Mucosa of descending colon (tissue), 3 donors: ENCODE results near the gene LIF. TPM values are rescaled to one million over a fixed set of nuclear protein-coding genes. Genes with fewer than 3 reads are reported as not detected.

Experiments used
- ATAC-seq: fragments of 200-7000 bp; cut with Tn5 transposase; one replicate; pipeline ENCODE4 v1.9.1; 2020; ENCODE audit warnings: mild to moderate bottlenecking, moderate library complexity
- DNase-seq, 3 donors: peaks; one replicate each; pipeline ENCODE4 v3.0.0-alpha.2; 2020
- H3K36me3 ChIP-seq: fragments of 200-600 bp; one replicate; pipeline ENCODE4 v1.8.0; 2021; ENCODE audit warnings: low read depth, mild to moderate bottlenecking
- H3K4me1 ChIP-seq: fragments of 200-600 bp; one replicate; pipeline ENCODE4 v1.8.0; 2021; ENCODE audit warnings: low read depth, mild to moderate bottlenecking
- H3K4me3 ChIP-seq: fragments of 200-600 bp; one replicate; pipeline ENCODE4 v1.8.0; 2021; ENCODE audit warnings: mild to moderate bottlenecking
- H3K9me3 ChIP-seq: fragments of 200-600 bp; one replicate; pipeline ENCODE4 v1.8.0; 2021; ENCODE audit warnings: mild to moderate bottlenecking
- CTCF ChIP-seq: fragments of 200-600 bp; IDR thresholded peaks from one replicate; pipeline ENCODE4 v1.8.0; 2022; ENCODE audit warnings: antibody characterized with exemption, mild to moderate bottlenecking
- intact Hi-C, 2 donors: fragments of 100-400 bp; cut with DNase I in 1 of 2; cut with micrococcal nuclease in 1 of 2; formaldehyde crosslinking; loops; one replicate each; pipeline versions ENCODE4 v1.11.0 to v1.11.1; 2022; cut with DNase I, micrococcal nuclease
- total RNA-seq, 3 donors: library from RNA; stranded (reverse); fragmentation: NEBNext Ultra II Directional in 2 of 3; extraction: Animal tissue kit (Norgen Biotek cat#: 25700) in 2 of 3; gene quantifications; one replicate each; pipeline versions ENCODE4 v1.2.1 to v1.2.4, GENCODE V29; 2021 to 2023
- donor health status: DM: no; HTN: no; CAD: no; lungs with moderate emphysema.
- donor health status: DM: no; HTN: no; CAD: no.
- donor health status: DM: no; HTN: yes; CAD: no.

The LIF gene
- total RNA-seq, 3 donors from 2014 or later: 9.1 to 10.0 (median 9.9) TPM

GRCh38 chr22:30248484-30248883 lies 1.9 kb upstream of the LIF start:
- DNase-seq (no peak), ATAC-seq (no peak)
- H3K9me3 ChIP-seq: no peaks in the 10 kb centered on the region
- H3K4me3 ChIP-seq: no peak overlapping the region
- H3K4me1 ChIP-seq: peaks cover 50% of the 10 kb centered on the region
- H3K36me3 ChIP-seq: no peaks in the 10 kb centered on the region
- TF ChIP-seq CTCF: no peak
- intact Hi-C loops: no loop called here

- H3K4me3 ChIP-seq: no peak overlapping the region
- peak in 1 of 3 donors; percentile 61 for DNase-seq
- ATAC-seq: peak; percentile 35
- no peaks in the 10 kb centered on the region for H3K36me3 ChIP-seq
- intact Hi-C loops: no loop called here
- TF ChIP-seq CTCF: no peak
- H3K4me1 ChIP-seq: peaks cover 47% of the 10 kb centered on the region
- no peaks in the 10 kb centered on the region for H3K9me3 ChIP-seq
Observed at GRCh38 chr22:30247974-30248373, 1.4 kb upstream of the LIF start.

- Histone ChIP-seq H3K4me1 (peaks cover 43% of the 10 kb centered on the region), H3K4me3 (no peak overlapping the region), H3K36me3 (no peaks in the 10 kb centered on the region), H3K9me3 (no peaks in the 10 kb centered on the region)
- DNase-seq: peak in 1 of 3 donors; percentile 50
- no peak for TF ChIP-seq CTCF
- peak; percentile 1 for ATAC-seq
- intact Hi-C loops: no loop called here
Observed at GRCh38 chr22:30247561-30247960, 1.0 kb upstream of the LIF start.

GRCh38 chr22:30246814-30247376 lies 336 bp upstream of the LIF start:
- intact Hi-C loops: no loop called here
- H3K36me3 ChIP-seq: no peaks in the 10 kb centered on the region
- ATAC-seq (peak; percentile 74), DNase-seq (peak; percentile 84 to 88 (median 86))
- no peaks in the 10 kb centered on the region for H3K9me3 ChIP-seq
- no peak for TF ChIP-seq CTCF
- H3K4me3 ChIP-seq: peak overlapping the region; percentile 28
- H3K4me1 ChIP-seq: peaks cover 37% of the 10 kb centered on the region

GRCh38 chr22:30245181-30245984 lies 1.2 kb downstream of the LIF start:
- Histone ChIP-seq H3K4me3 (peak overlapping the region; percentile 28), H3K36me3 (no peaks in the 10 kb centered on the region), H3K4me1 (peaks cover 34% of the 10 kb centered on the region), H3K9me3 (no peaks in the 10 kb centered on the region)
- intact Hi-C loops: no loop called here
- peak; percentile 61 to 78 (median 76) for DNase-seq
- TF ChIP-seq CTCF: no peak
- peak; percentile 52 for ATAC-seq
